ENCODE data around the gene TARBP2.

DNA sequence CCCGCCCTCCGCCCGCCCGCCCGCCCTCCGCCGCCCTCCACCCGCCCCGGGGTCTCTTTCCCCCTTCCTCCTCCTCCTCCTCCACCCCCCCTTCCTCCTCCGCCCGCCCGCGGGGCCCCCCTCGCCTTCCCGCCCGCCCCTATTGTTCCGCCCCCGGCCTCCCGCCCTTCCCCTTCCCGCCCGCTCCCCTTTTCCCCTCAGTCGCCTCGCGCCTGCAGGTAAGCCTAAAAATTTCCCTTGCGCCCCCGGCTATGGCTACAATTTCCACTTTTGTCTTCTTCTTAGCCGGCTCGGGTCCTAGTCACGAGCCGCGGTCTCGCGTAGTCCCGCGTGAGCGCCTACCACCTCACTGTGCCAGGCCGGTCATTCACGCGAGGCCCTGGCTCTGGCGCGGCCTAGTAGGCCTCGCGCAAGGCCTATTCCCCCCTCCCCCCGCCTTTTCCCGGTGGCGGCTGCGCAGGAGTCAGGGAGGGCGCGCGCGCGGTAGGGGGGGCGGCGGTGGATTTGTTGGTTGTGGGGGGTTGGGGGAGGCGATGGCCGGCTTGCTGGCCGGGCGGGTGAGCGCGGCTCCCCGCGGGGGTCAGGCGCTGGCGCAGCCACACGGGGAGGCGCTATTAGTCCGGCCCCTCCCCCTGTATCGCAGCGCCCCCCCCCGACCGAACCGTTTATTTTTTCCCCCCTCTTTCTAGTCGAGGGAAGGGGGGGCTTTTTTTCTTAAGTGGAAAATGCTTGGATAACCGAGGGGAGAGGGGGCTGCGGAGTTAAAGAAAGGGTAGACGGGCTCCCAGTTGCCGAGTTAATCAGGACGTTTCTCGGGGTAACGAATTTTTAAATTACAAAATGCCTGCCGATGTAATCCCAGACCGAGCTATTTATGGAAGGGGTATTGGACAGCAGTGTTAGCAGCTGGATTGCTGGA is 48.7 kb upstream of the TARBP2 start:
- TF ChIP-seq POLR2A (IDR thresholded peaks at IDR 0.05; ENCODE audit: low read depth, low read length) (peak; percentile 80), POLR2AphosphoS5 (IDR thresholded peaks at IDR 0.05; ENCODE audit: low read depth, low read length) (peak; percentile 85)

Measured in GM12891 (cell line).